Natural killer cell (primary cell): Measurements from ENCODE around the gene FBL. TPM values are rescaled to one million over a fixed set of nuclear protein-coding genes. Genes with fewer than 3 reads are reported as not detected.
A peak's percentile ranks its signal among the peaks of the same experiment; 100 is the strongest.

Experiments used
- ATAC-seq, 3 donors: fragments of 150-1000 bp in 2 of 3; fragments of 200-7000 bp in 1 of 3; cut with Tn5 transposase; 1 replicate in 1 of 3; 2 replicates in 2 of 3; pipeline ENCODE4 v1.10.0; 2021; ENCODE audit warnings: mild to moderate bottlenecking in 2 of 3, moderate library complexity in 2 of 3
- DNase-seq, 2 donors: peaks; one replicate each; pipeline versions ENCODE4 v3.0.0 to v3.0.0-alpha.2; 2013 to 2021; ENCODE audit warnings: mixed read lengths in 1 of 2
- H3K27ac ChIP-seq: one replicate; pipeline ENCODE4 v1.5.1; 2013; ENCODE audit warnings: mild to moderate bottlenecking, low read length
- H3K27me3 ChIP-seq: one replicate; pipeline ENCODE4 v1.6.1; 2013; ENCODE audit warnings: low read length; ENCODE audit not compliant: control insufficient read depth, insufficient read depth
- H3K36me3 ChIP-seq: one replicate; pipeline ENCODE4 v1.6.1; 2013; ENCODE audit warnings: low read length; ENCODE audit not compliant: control insufficient read depth, insufficient read depth
- H3K4me1 ChIP-seq: one replicate; pipeline ENCODE4 v1.6.1; 2013; ENCODE audit warnings: low read length; ENCODE audit not compliant: control insufficient read depth, insufficient read depth
- H3K4me3 ChIP-seq: one replicate; pipeline ENCODE4 v1.5.1; 2013; ENCODE audit warnings: low read length
- H3K9me3 ChIP-seq: one replicate; pipeline ENCODE4 v1.6.1; 2013; ENCODE audit warnings: low read length; ENCODE audit not compliant: control insufficient read depth, insufficient read depth
- H3K27ac Mint-ChIP-seq, 2 donors: one replicate each; pipeline ENCODE4 v1.8.0; 2022; ENCODE audit warnings: mild to moderate bottlenecking in 2 of 2, mixed read lengths in 2 of 2, moderate library complexity in 1 of 2
- H3K27me3 Mint-ChIP-seq, 2 donors: one replicate each; pipeline ENCODE4 v1.8.0; 2022; ENCODE audit warnings: low read depth in 2 of 2, mixed read lengths in 2 of 2
- H3K36me3 Mint-ChIP-seq: one replicate; pipeline ENCODE4 v1.8.0; 2022; ENCODE audit warnings: mixed read lengths
- H3K4me1 Mint-ChIP-seq, 2 donors: one replicate each; pipeline ENCODE4 v1.8.0; 2022; ENCODE audit warnings: mixed read lengths in 2 of 2
- H3K4me3 Mint-ChIP-seq: one replicate; pipeline ENCODE4 v1.8.0; 2022; ENCODE audit warnings: mild to moderate bottlenecking, moderate library complexity, mixed read lengths
- H3K9me3 Mint-ChIP-seq, 2 donors: one replicate each; pipeline ENCODE4 v1.8.0; 2022; ENCODE audit warnings: mixed read lengths in 2 of 2
- WGBS: methylation state at CpG from one replicate; pipeline ENCODE4 v1.1.7; 2013; ENCODE audit warnings: missing lambda C conversion rate; ENCODE audit not compliant: insufficient coverage; 5-methylcytosine and 5-hydroxymethylcytosine counted together
- intact Hi-C: fragments of 100-400 bp; cut with micrococcal nuclease; formaldehyde crosslinking; loops from one replicate; pipeline ENCODE4 v1.14.2; 2022
- total RNA-seq, 4 donors: library from RNA; stranded (reverse); fragments of 120-200 nt in 1 of 4; gene quantifications; one replicate each; pipeline versions ENCODE4 v1.2.3 to v1.2.4, GENCODE V29; 2013 to 2022
- TF ChIP-seq, protein P1 (sequence below): fragments of 200-600 bp; IDR thresholded peaks from one replicate; pipeline ENCODE4 v1.8.0; 2022; ENCODE audit warnings: antibody characterized with exemption

The FBL gene
- total RNA-seq, 3 donors from 2014 or later (not counting 1 experiment from before 2014, with no cell fraction given), result 181 to 213 (median 201) TPM

GRCh38 chr19:39832341-39833083 lies 13.7 kb downstream of the FBL start:
- peak overlapping the region; percentile 87 to 92 for H3K27ac Mint-ChIP-seq
- H3K9me3 Mint-ChIP-seq, result no peaks in the 10 kb centered on the region
- ATAC-seq (no peak), DNase-seq (peak in 1 of 2 donors; percentile 61)
- TF ChIP-seq, protein P1, sequence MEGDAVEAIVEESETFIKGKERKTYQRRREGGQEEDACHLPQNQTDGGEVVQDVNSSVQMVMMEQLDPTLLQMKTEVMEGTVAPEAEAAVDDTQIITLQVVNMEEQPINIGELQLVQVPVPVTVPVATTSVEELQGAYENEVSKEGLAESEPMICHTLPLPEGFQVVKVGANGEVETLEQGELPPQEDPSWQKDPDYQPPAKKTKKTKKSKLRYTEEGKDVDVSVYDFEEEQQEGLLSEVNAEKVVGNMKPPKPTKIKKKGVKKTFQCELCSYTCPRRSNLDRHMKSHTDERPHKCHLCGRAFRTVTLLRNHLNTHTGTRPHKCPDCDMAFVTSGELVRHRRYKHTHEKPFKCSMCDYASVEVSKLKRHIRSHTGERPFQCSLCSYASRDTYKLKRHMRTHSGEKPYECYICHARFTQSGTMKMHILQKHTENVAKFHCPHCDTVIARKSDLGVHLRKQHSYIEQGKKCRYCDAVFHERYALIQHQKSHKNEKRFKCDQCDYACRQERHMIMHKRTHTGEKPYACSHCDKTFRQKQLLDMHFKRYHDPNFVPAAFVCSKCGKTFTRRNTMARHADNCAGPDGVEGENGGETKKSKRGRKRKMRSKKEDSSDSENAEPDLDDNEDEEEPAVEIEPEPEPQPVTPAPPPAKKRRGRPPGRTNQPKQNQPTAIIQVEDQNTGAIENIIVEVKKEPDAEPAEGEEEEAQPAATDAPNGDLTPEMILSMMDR, result no peak
- H3K4me3 Mint-ChIP-seq, result peak overlapping the region; percentile 87
- peaks cover 43 to 57% of the 10 kb centered on the region in 2 donors for H3K4me1 Mint-ChIP-seq
- WGBS, result 42% methylated on average over 5 of the region's 5 CpGs
- Histone ChIP-seq H3K4me1 (peaks cover 44% of the 10 kb centered on the region), H3K4me3 (peak overlapping the region; percentile 95), H3K9me3 (no peaks in the 10 kb centered on the region), H3K27me3 (no peaks in the 10 kb centered on the region), H3K36me3 (peaks cover 44% of the 10 kb centered on the region), H3K27ac (peak overlapping the region; percentile 94)
- intact Hi-C loops, result loop anchor here (1.0 kb wide), 1 partner anchor 8 kb away; no protein-coding TSS in a partner anchor
- no peaks in the 10 kb centered on the region for H3K36me3 Mint-ChIP-seq
- no peaks in the 10 kb centered on the region for H3K27me3 Mint-ChIP-seq

GRCh38 chr19:39831679-39832078 lies 14.5 kb downstream of the FBL start:
- H3K4me1 Mint-ChIP-seq, result peaks cover 43 to 57% of the 10 kb centered on the region in 2 donors
- H3K9me3 Mint-ChIP-seq, result no peaks in the 10 kb centered on the region
- H3K36me3 Mint-ChIP-seq, result no peaks in the 10 kb centered on the region
- H3K4me3 Mint-ChIP-seq, result peak overlapping the region; percentile 87
- no peaks in the 10 kb centered on the region for H3K27me3 Mint-ChIP-seq
- intact Hi-C loops, result no loop called here
- H3K27ac Mint-ChIP-seq, result peak overlapping the region; percentile 87 to 92
- DNase-seq (no peak), ATAC-seq (no peak)
- Histone ChIP-seq H3K27ac (no peak overlapping the region), H3K9me3 (no peaks in the 10 kb centered on the region), H3K4me3 (no peak overlapping the region), H3K36me3 (peaks cover 40% of the 10 kb centered on the region), H3K4me1 (peaks cover 50% of the 10 kb centered on the region), H3K27me3 (no peaks in the 10 kb centered on the region)
- TF ChIP-seq, protein P1, result no peak
- WGBS, result 96% methylated on average over 16 of the region's 16 CpGs

DNA sequence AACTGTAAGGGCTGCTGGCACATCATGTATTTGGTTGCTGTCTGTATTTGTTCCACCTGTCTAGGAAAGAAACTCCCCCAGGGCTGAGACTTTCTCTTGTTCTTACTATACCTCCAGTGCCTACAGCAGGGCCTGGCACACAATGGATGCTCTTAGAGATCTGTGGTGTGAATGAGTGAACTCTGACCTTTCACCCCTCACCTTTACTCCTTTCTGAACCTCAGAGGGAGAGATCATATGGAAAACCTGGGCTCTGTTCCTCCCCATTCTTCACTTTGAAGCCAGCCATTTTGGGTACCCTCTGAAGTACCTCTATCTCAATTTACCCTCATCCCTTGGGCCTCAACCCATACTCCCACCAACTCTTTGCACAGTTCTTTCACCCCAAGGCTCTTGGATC lies 15.3 kb downstream of the FBL start:
- H3K27ac Mint-ChIP-seq, result peak overlapping the region; percentile 76 to 92
- H3K27ac ChIP-seq, result no peak overlapping the region
- no peaks in the 10 kb centered on the region for H3K9me3 Mint-ChIP-seq
- TF ChIP-seq, protein P1, result no peak
- peaks cover 43 to 57% of the 10 kb centered on the region in 2 donors for H3K4me1 Mint-ChIP-seq
- peaks cover 38% of the 10 kb centered on the region for H3K36me3 ChIP-seq
- DNase-seq, result no peak
- H3K4me3 ChIP-seq, result no peak overlapping the region
- H3K36me3 Mint-ChIP-seq, result no peaks in the 10 kb centered on the region
- no peaks in the 10 kb centered on the region for H3K27me3 ChIP-seq
- peaks cover 50% of the 10 kb centered on the region for H3K4me1 ChIP-seq
- no peak for ATAC-seq
- intact Hi-C loops, result no loop called here
- no peaks in the 10 kb centered on the region for H3K27me3 Mint-ChIP-seq
- peak overlapping the region; percentile 28 for H3K4me3 Mint-ChIP-seq
- H3K9me3 ChIP-seq, result no peaks in the 10 kb centered on the region
